ENCODE data around the gene ABHD14A. TPM values are rescaled to one million over a fixed set of nuclear protein-coding genes. Genes with fewer than 3 reads are reported as not detected.

Gene ABHD14A
- total RNA-seq, 1 experiment from 2014 or later = 3.8 TPM

DNA sequence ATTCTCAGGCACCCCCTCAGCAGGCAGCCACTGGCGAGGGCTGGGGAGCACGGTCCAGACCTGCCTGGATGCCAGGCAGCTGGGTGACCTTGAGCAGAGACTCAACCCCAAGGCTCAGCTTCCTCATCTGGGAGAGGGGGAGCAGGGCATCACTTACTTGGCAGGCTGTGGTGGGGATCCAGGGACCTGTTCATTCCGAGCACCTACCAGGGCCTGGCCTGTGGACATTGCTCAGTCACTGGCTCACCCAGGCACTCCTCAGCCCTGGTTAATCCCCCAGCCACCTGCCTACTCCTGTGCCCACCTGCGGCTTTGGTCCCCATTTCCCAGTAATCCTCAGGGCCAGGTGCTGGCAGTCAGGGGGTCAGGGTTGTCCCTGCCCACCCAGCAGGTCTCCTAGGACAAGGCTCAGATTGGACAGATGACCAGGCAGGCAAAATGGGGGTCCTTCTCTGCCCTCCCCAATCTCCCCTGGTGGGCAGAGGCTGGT, 30.1 kb downstream of the ABHD14A start (continued):
- TF ChIP-seq NR3C1 (CRISPR knock-in tag; conservative IDR thresholded peaks at IDR 0.05; ENCODE audit: low read depth) (no peak), EMX1 (CRISPR knock-in tag; IDR thresholded peaks at IDR 0.05) (no peak)

DNA sequence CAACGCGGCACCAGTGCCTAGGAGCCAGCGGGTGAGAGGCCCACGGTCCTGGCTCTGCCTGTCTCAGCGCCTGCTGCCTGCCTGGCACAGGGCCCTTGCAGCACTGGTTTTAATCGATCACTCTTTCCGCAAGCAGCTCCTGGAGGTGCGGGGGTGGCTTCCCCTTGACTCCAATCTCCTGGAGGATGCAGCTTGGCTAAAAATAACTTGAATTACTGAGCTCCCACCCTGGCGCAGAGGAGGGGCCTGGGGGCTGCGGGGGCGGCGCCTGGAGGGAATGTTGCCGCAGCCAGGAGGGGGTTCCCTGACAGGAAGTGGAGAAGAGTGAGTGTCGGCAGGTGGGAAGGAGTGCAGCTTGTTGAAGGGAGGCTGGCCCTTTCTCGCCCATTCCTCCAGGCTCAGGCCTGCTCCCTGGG, 30.7 kb downstream of the ABHD14A start:
- no peaks in the 10 kb centered on the region for H3K27me3 Mint-ChIP-seq (ENCODE audit: low read depth)
- no peaks in the 10 kb centered on the region for H3K36me3 Mint-ChIP-seq
- ChIA-PET CTCF (interaction anchor here (0.9 to 8.5 kb wide), 19 partner anchors 10 to 383 kb away, joined by 3 to 382 read pairs (median 11); partner anchors contain the start of genes DUSP7, POC1A and RPL29), POLR2A (interaction anchor here (0.6 to 1.7 kb wide), 4 partner anchors 23 to 149 kb away, joined by 4 to 9 read pairs (median 4); partner anchors contain the start of genes DUSP7 and POC1A)
- no peaks in the 10 kb centered on the region for H3K9me3 Mint-ChIP-seq
- peaks cover 45% of the 10 kb centered on the region for H3K4me1 Mint-ChIP-seq
- TF ChIP-seq ZNF219 (CRISPR knock-in tag; IDR thresholded peaks at IDR 0.05; ENCODE audit: borderline replicate concordance) = no peak
- TF ChIP-seq, protein P1, sequence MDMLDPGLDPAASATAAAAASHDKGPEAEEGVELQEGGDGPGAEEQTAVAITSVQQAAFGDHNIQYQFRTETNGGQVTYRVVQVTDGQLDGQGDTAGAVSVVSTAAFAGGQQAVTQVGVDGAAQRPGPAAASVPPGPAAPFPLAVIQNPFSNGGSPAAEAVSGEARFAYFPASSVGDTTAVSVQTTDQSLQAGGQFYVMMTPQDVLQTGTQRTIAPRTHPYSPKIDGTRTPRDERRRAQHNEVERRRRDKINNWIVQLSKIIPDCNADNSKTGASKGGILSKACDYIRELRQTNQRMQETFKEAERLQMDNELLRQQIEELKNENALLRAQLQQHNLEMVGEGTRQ (CRISPR knock-in tag; IDR thresholded peaks at IDR 0.05) = no peak; the same call in 1 of the 2 replicates
- TF ChIP-seq FOXK1 (CRISPR knock-in tag; IDR thresholded peaks at IDR 0.05) = no peak
- no peak for TF ChIP-seq IRF2 (CRISPR knock-in tag; IDR thresholded peaks at IDR 0.05; ENCODE audit: borderline replicate concordance, low read depth)
- no peak for TF ChIP-seq RELA (CRISPR knock-in tag; IDR thresholded peaks at IDR 0.05; ENCODE audit: borderline replicate concordance)
- TF ChIP-seq, protein P2, sequence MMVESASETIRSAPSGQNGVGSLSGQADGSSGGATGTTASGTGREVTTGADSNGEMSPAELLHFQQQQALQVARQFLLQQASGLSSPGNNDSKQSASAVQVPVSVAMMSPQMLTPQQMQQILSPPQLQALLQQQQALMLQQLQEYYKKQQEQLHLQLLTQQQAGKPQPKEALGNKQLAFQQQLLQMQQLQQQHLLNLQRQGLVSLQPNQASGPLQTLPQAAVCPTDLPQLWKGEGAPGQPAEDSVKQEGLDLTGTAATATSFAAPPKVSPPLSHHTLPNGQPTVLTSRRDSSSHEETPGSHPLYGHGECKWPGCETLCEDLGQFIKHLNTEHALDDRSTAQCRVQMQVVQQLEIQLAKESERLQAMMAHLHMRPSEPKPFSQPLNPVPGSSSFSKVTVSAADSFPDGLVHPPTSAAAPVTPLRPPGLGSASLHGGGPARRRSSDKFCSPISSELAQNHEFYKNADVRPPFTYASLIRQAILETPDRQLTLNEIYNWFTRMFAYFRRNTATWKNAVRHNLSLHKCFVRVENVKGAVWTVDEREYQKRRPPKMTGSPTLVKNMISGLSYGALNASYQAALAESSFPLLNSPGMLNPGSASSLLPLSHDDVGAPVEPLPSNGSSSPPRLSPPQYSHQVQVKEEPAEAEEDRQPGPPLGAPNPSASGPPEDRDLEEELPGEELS (CRISPR knock-in tag; IDR thresholded peaks at IDR 0.05) = no peak
- TF ChIP-seq, protein P3, sequence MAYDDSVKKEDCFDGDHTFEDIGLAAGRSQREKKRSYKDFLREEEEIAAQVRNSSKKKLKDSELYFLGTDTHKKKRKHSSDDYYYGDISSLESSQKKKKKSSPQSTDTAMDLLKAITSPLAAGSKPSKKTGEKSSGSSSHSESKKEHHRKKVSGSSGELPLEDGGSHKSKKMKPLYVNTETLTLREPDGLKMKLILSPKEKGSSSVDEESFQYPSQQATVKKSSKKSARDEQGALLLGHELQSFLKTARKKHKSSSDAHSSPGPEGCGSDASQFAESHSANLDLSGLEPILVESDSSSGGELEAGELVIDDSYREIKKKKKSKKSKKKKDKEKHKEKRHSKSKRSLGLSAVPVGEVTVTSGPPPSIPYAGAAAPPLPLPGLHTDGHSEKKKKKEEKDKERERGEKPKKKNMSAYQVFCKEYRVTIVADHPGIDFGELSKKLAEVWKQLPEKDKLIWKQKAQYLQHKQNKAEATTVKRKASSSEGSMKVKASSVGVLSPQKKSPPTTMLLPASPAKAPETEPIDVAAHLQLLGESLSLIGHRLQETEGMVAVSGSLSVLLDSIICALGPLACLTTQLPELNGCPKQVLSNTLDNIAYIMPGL (CRISPR knock-in tag; IDR thresholded peaks at IDR 0.05) = no peak
- no peak for TF ChIP-seq ZNF416 (CRISPR knock-in tag; IDR thresholded peaks at IDR 0.05)
- TF ChIP-seq FOXJ3 (CRISPR knock-in tag; IDR thresholded peaks at IDR 0.05; ENCODE audit: borderline replicate concordance) = no peak
- TF ChIP-seq NFATC4 (CRISPR knock-in tag; IDR thresholded peaks at IDR 0.05) = no peak
- TF ChIP-seq NR1H2 (CRISPR knock-in tag; IDR thresholded peaks at IDR 0.05) = no peak
- TF ChIP-seq ATF1 (CRISPR knock-in tag; IDR thresholded peaks at IDR 0.05) = no peak
- TF ChIP-seq, protein P4, sequence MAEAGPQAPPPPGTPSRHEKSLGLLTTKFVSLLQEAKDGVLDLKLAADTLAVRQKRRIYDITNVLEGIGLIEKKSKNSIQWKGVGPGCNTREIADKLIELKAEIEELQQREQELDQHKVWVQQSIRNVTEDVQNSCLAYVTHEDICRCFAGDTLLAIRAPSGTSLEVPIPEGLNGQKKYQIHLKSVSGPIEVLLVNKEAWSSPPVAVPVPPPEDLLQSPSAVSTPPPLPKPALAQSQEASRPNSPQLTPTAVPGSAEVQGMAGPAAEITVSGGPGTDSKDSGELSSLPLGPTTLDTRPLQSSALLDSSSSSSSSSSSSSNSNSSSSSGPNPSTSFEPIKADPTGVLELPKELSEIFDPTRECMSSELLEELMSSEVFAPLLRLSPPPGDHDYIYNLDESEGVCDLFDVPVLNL (CRISPR knock-in tag; IDR thresholded peaks at IDR 0.05; ENCODE audit: borderline replicate concordance, low read depth) = no peak
- TF ChIP-seq SOX15 (CRISPR knock-in tag; IDR thresholded peaks at IDR 0.05) = no peak
- TF ChIP-seq, protein P5, sequence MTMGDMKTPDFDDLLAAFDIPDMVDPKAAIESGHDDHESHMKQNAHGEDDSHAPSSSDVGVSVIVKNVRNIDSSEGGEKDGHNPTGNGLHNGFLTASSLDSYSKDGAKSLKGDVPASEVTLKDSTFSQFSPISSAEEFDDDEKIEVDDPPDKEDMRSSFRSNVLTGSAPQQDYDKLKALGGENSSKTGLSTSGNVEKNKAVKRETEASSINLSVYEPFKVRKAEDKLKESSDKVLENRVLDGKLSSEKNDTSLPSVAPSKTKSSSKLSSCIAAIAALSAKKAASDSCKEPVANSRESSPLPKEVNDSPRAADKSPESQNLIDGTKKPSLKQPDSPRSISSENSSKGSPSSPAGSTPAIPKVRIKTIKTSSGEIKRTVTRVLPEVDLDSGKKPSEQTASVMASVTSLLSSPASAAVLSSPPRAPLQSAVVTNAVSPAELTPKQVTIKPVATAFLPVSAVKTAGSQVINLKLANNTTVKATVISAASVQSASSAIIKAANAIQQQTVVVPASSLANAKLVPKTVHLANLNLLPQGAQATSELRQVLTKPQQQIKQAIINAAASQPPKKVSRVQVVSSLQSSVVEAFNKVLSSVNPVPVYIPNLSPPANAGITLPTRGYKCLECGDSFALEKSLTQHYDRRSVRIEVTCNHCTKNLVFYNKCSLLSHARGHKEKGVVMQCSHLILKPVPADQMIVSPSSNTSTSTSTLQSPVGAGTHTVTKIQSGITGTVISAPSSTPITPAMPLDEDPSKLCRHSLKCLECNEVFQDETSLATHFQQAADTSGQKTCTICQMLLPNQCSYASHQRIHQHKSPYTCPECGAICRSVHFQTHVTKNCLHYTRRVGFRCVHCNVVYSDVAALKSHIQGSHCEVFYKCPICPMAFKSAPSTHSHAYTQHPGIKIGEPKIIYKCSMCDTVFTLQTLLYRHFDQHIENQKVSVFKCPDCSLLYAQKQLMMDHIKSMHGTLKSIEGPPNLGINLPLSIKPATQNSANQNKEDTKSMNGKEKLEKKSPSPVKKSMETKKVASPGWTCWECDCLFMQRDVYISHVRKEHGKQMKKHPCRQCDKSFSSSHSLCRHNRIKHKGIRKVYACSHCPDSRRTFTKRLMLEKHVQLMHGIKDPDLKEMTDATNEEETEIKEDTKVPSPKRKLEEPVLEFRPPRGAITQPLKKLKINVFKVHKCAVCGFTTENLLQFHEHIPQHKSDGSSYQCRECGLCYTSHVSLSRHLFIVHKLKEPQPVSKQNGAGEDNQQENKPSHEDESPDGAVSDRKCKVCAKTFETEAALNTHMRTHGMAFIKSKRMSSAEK (CRISPR knock-in tag; IDR thresholded peaks at IDR 0.05; ENCODE audit: borderline replicate concordance) = no peak
- TF ChIP-seq GABPB1 (CRISPR knock-in tag; IDR thresholded peaks at IDR 0.05) = no peak
- TF ChIP-seq TCF7 (CRISPR knock-in tag; IDR thresholded peaks at IDR 0.05; ENCODE audit: low read depth) = no peak
- TF ChIP-seq FOXP1 (CRISPR knock-in tag; IDR thresholded peaks at IDR 0.05; ENCODE audit: borderline replicate concordance) = no peak
- no peak for TF ChIP-seq NFYB (CRISPR knock-in tag; conservative IDR thresholded peaks at IDR 0.05; ENCODE audit: low read depth)
- DNase-seq (ENCODE audit: low spot score) = peak; percentile 65
- ATAC-seq = peak; percentile 56
- H3K27ac Mint-ChIP-seq = peak overlapping the region; percentile 63; the same call in 1 of the 2 replicates
- peak overlapping the region; percentile 52 for H3K4me3 Mint-ChIP-seq
